H1 (cell line): ENCODE measurements around the gene COL25A1. TPM values are rescaled to one million over a fixed set of nuclear protein-coding genes. Genes with fewer than 3 reads are reported as not detected.

Experiments
- CTCF ChIA-PET: fragments of 300-600 bp; sonication (Branson Sonifier 250); formaldehyde crosslinking; loops from one replicate; lab custom pipeline; 2021; ENCODE audit not compliant: partially characterized antibody; lab: Charles Lee
- POLR2A ChIA-PET: fragments of 300-600 bp; sonication (Branson Sonifier 250); formaldehyde crosslinking; loops from one replicate; lab custom pipeline; 2021; ENCODE audit warnings: inconsistent platforms; ENCODE audit not compliant: partially characterized antibody; lab: Charles Lee
- DNase-seq, 2 experiments: peaks; one replicate each; pipeline versions ENCODE4 v3.0.0 to v3.0.0-alpha.2; 2010 to 2022; ENCODE audit warnings: low spot score in 2 of 2, low read depth in 1 of 2, mixed read lengths in 1 of 2
- FAIRE-seq: peaks from 2 replicates; lab custom pipeline; 2011; peaks lifted over from hg19 to GRCh38; lab: Jason Lieb, UNC
- H2AFZ ChIP-seq: 2 replicates; pipeline ENCODE4 v1.8.1; 2012; ENCODE audit warnings: low read length, inconsistent platforms
- H2AK5ac ChIP-seq: 2 replicates; pipeline ENCODE4 v1.6.1; 2013; ENCODE audit warnings: low read depth, low read length
- H2BK120ac ChIP-seq: replicated peaks from 2 replicates; pipeline ENCODE3; 2013; ENCODE audit warnings: low read depth, low read length, inconsistent platforms
- H2BK12ac ChIP-seq: 2 replicates; pipeline ENCODE4 v1.6.1; 2013; ENCODE audit warnings: low read depth, low read length
- H2BK15ac ChIP-seq: 2 replicates; pipeline ENCODE4 v1.6.1; 2013; ENCODE audit warnings: low read length
- H2BK20ac ChIP-seq: 2 replicates; pipeline ENCODE4 v1.6.1; 2013; ENCODE audit warnings: low read length
- H2BK5ac ChIP-seq: 2 replicates; pipeline ENCODE4 v1.6.1; 2013; ENCODE audit warnings: low read depth, low read length
- H3K14ac ChIP-seq: 2 replicates; pipeline ENCODE4 v1.6.1; 2013; ENCODE audit warnings: inconsistent platforms; ENCODE audit not compliant: insufficient read length
- H3K18ac ChIP-seq: 2 replicates; pipeline ENCODE4 v1.6.1; 2013; ENCODE audit warnings: low read length; ENCODE audit errors: extremely low read depth
- H3K23ac ChIP-seq: 2 replicates; pipeline ENCODE4 v1.6.1; 2013; ENCODE audit warnings: inconsistent platforms; ENCODE audit not compliant: insufficient read length
- H3K23me2 ChIP-seq: 2 replicates; pipeline ENCODE4 v1.6.1; 2013; ENCODE audit warnings: low read depth, low read length
- H3K27ac ChIP-seq: 2 replicates; pipeline ENCODE4 v1.6.1; 2011; ENCODE audit warnings: low read depth, low read length, inconsistent platforms
- H3K27me3 ChIP-seq, 4 experiments: replicated peaks in 1 of 4; 1 replicate in 1 of 4; 2 replicates in 3 of 4; pipeline versions ENCODE4 v1.6.1 to v1.8.1; 2011 to 2013; ENCODE audit warnings: low read length in 3 of 4, mild to moderate bottlenecking in 3 of 4, inconsistent platforms in 2 of 4, mixed read lengths in 2 of 4, moderate library complexity in 1 of 4; ENCODE audit not compliant: control insufficient read depth in 3 of 4, insufficient read depth in 3 of 4; ENCODE audit errors: extremely low read depth in 1 of 4
- H3K36me3 ChIP-seq, 4 experiments: 2 replicates each; pipeline versions ENCODE4 v1.6.1 to v1.8.1; 2011 to 2013; ENCODE audit warnings: mild to moderate bottlenecking in 4 of 4, low read length in 3 of 4, moderate library complexity in 2 of 4, control low read depth in 1 of 4, inconsistent platforms in 1 of 4; ENCODE audit not compliant: insufficient read depth in 4 of 4, control insufficient read depth in 2 of 4
- H3K4ac ChIP-seq: replicated peaks from 2 replicates; pipeline ENCODE3; 2013; ENCODE audit warnings: low read length, low read depth, mixed read lengths, inconsistent platforms; ENCODE audit not compliant: insufficient read length
- H3K4me1 ChIP-seq, 4 experiments: replicated peaks in 1 of 4; 1 replicate in 1 of 4; 2 replicates in 3 of 4; pipeline versions ENCODE4 v1.6.1 to v1.8.1; 2011 to 2013; ENCODE audit warnings: low read length in 3 of 4, inconsistent platforms in 2 of 4, mixed read lengths in 1 of 4; ENCODE audit not compliant: insufficient read depth in 4 of 4, control insufficient read depth in 3 of 4
- H3K4me2 ChIP-seq, 2 experiments: 2 replicates each; pipeline versions ENCODE4 v1.6.1 to v1.8.1; 2011 to 2013; ENCODE audit warnings: low read depth in 2 of 2, low read length in 2 of 2, control low read depth in 1 of 2, inconsistent platforms in 1 of 2, mild to moderate bottlenecking in 1 of 2; ENCODE audit not compliant: insufficient read depth in 1 of 2
- H3K4me3 ChIP-seq, 4 experiments: fragments of 200-600, 300-600 bp in 1 of 4; sonication (generic), shearing (Covaris generic), sonication (Bioruptor Twin) in 1 of 4; 2 replicates each; pipeline versions ENCODE4 v1.5.1 to v1.8.1; 2011 to 2016; ENCODE audit warnings: low read length in 4 of 4, low read depth in 3 of 4, control low read depth in 2 of 4, inconsistent platforms in 2 of 4, mild to moderate bottlenecking in 2 of 4, mixed read lengths in 1 of 4, moderate library complexity in 1 of 4; ENCODE audit not compliant: insufficient read depth in 2 of 4; ENCODE audit errors: extremely low read depth in 1 of 4
- H3K56ac ChIP-seq: replicated peaks from 2 replicates; pipeline ENCODE3; 2013; ENCODE audit warnings: low read depth, mild to moderate bottlenecking, mixed read lengths, low read length, inconsistent platforms; ENCODE audit not compliant: insufficient read length
- H3K79me1 ChIP-seq: 2 replicates; pipeline ENCODE4 v1.6.1; 2013; ENCODE audit warnings: low read depth, low read length, control low read depth
- H3K79me2 ChIP-seq, 2 experiments: 2 replicates each; pipeline versions ENCODE4 v1.6.1 to v1.8.1; 2012 to 2013; ENCODE audit warnings: low read length in 2 of 2, mild to moderate bottlenecking in 2 of 2, inconsistent platforms in 1 of 2; ENCODE audit not compliant: insufficient read depth in 2 of 2, control insufficient read depth in 1 of 2
- H3K9ac ChIP-seq, 4 experiments: replicated peaks in 1 of 4; 1 replicate in 1 of 4; 2 replicates in 3 of 4; pipeline versions ENCODE4 v1.6.1 to v1.8.1; 2011 to 2013; ENCODE audit warnings: low read depth in 3 of 4, low read length in 3 of 4, control low read depth in 2 of 4, mild to moderate bottlenecking in 2 of 4, moderate library complexity in 2 of 4, inconsistent platforms in 1 of 4; ENCODE audit errors: extremely low read depth in 1 of 4
- H3K9me3 ChIP-seq, 2 experiments: 2 replicates each; pipeline versions ENCODE4 v1.6.1 to v1.8.1; 2012 to 2013; ENCODE audit warnings: mild to moderate bottlenecking in 2 of 2, moderate library complexity in 2 of 2, control low read depth in 1 of 2, inconsistent platforms in 1 of 2, low read depth in 1 of 2, low read length in 1 of 2, mixed read lengths in 1 of 2; ENCODE audit not compliant: insufficient read depth in 2 of 2
- H4K20me1 ChIP-seq, 2 experiments: replicated peaks in 1 of 2; 2 replicates each; pipeline versions ENCODE3 to v1.8.1; 2011 to 2013; ENCODE audit warnings: inconsistent platforms in 2 of 2, low read length in 2 of 2, mild to moderate bottlenecking in 1 of 2; ENCODE audit not compliant: insufficient read depth in 2 of 2, control insufficient read depth in 1 of 2
- H4K5ac ChIP-seq: 2 replicates; pipeline ENCODE4 v1.6.1; 2013; ENCODE audit warnings: low read length, low read depth, mixed read lengths, inconsistent platforms; ENCODE audit not compliant: insufficient read length
- H4K8ac ChIP-seq: 2 replicates; pipeline ENCODE4 v1.8.0; 2013; ENCODE audit warnings: mild to moderate bottlenecking, moderate library complexity, low read length, inconsistent platforms; ENCODE audit not compliant: insufficient read depth; ENCODE audit errors: extremely low read depth
- H4K91ac ChIP-seq: replicated peaks from 2 replicates; pipeline ENCODE3; 2013; ENCODE audit warnings: low read length, mixed read lengths, inconsistent platforms; ENCODE audit not compliant: insufficient read length
- EGR1 ChIP-seq: IDR thresholded peaks from 2 replicates; pipeline ENCODE4 v1.6.1; 2011; ENCODE audit warnings: low read depth, low read length, borderline replicate concordance
- MAFK ChIP-seq: IDR thresholded peaks from 2 replicates; pipeline ENCODE4 v1.6.1; 2012; ENCODE audit warnings: low read depth, mild to moderate bottlenecking, improper control_type of control experiment, low read length
- POLR2AphosphoS5 ChIP-seq: IDR thresholded peaks from 2 replicates; pipeline ENCODE4 v1.6.1; 2011; ENCODE audit warnings: low read depth, low read length
- TCF12 ChIP-seq: IDR thresholded peaks from 2 replicates; pipeline ENCODE4 v1.6.1; 2011; ENCODE audit warnings: low read depth, mild to moderate bottlenecking, low read length
- WGBS, 2 experiments: shearing (Covaris generic) in 1 of 2; methylation state at CpG; one replicate each; pipeline versions ENCODE4 v1.1.6 to v1.1.7; 2013 to 2015; ENCODE audit warnings: low lambda C conversion rate in 2 of 2, mixed read lengths in 2 of 2, inconsistent platforms in 1 of 2, low coverage in 1 of 2, missing lambda C conversion rate in 1 of 2; ENCODE audit not compliant: insufficient replicate concordance in 2 of 2, insufficient coverage in 1 of 2, insufficient read length in 1 of 2; ENCODE audit errors: extremely low coverage in 1 of 2, missing lambda C conversion rate in 1 of 2; 5-methylcytosine and 5-hydroxymethylcytosine counted together
- polyA plus RNA-seq, 7 experiments: library from polyadenylated mRNA; depleted of rRNA in 3 of 7; stranded (reverse) in 5 of 7; unstranded in 2 of 7; fragments of >200 nt in 5 of 7; fragments of 200-250 nt in 2 of 7; gene quantifications; 1 replicate in 5 of 7; 2 replicates in 1 of 7; 4 replicates in 1 of 7; pipeline versions ENCODE4 v1.2.1 to v1.2.3, GENCODE V29; 2011 to 2013; ENCODE audit warnings: missing spikeins in 2 of 7, mixed read lengths in 2 of 7
- total RNA-seq: library from RNA; stranded (reverse); fragmentation: NEBNext Ultra II Directional; extraction: Animal tissue kit (Norgen Biotek cat#: 25700); gene quantifications from 2 replicates; pipeline ENCODE4 v1.2.1, GENCODE V29; 2021

Gene COL25A1
- total and polyA plus RNA-seq, 2 of the 8 experiments (the other 6 are each of a cell fraction or from before 2014, with no cell fraction given): 1.1 to 8.3 TPM

- no peaks in the 10 kb centered on the region; the same call in 1 of the 2 replicates for H3K23me2 ChIP-seq
- no peak overlapping the region for H3K14ac ChIP-seq
- H3K56ac ChIP-seq: no peak overlapping the region
- H3K18ac ChIP-seq: no peak overlapping the region
- no peak overlapping the region for H3K4me2 ChIP-seq
- no peaks in the 10 kb centered on the region for H4K20me1 ChIP-seq
- H4K5ac ChIP-seq: no peak overlapping the region
- no peaks in the 10 kb centered on the region for H3K79me2 ChIP-seq
- H3K27ac ChIP-seq: no peak overlapping the region
- H2BK15ac ChIP-seq: no peak overlapping the region
- no peak overlapping the region for H2AFZ ChIP-seq
- H3K4ac ChIP-seq: no peak overlapping the region
- no peak overlapping the region for H2BK5ac ChIP-seq
- H4K91ac ChIP-seq: no peak overlapping the region
- no peaks in the 10 kb centered on the region for H3K36me3 ChIP-seq
- 91% methylated on average over 2 of the region's 2 CpGs; no CpG with 5 or more reads in 1 of the 2 experiments for WGBS, 2 experiments
- H2BK120ac ChIP-seq: no peak overlapping the region
- FAIRE-seq (no peak), DNase-seq (no peak)
- H4K8ac ChIP-seq: no peak overlapping the region
- no peak overlapping the region for H3K9ac ChIP-seq
- H3K4me1 ChIP-seq: no peaks in the 10 kb centered on the region
- H2BK20ac ChIP-seq: no peak overlapping the region
- POLR2A ChIA-PET: no interaction called here
- H2AK5ac ChIP-seq: no peak overlapping the region
- H3K9me3 ChIP-seq: no peaks in the 10 kb centered on the region
- no peak overlapping the region for H3K4me3 ChIP-seq
- H3K23ac ChIP-seq: no peak overlapping the region
- CTCF ChIA-PET: no interaction called here
- H3K27me3 ChIP-seq: no peaks in the 10 kb centered on the region
- H2BK12ac ChIP-seq: no peak overlapping the region
- no peaks in the 10 kb centered on the region for H3K79me1 ChIP-seq
- TF ChIP-seq MAFK: no peak
- TF ChIP-seq POLR2AphosphoS5: no peak
- no peak for TF ChIP-seq TCF12
- no peak for TF ChIP-seq EGR1
Measured at GRCh38 chr4:109229028-109229427, 73.4 kb downstream of the COL25A1 start.
